HepG2 (cell line): ENCODE data around the gene CCL17. TPM values are rescaled to one million over a fixed set of nuclear protein-coding genes. Genes with fewer than 3 reads are reported as not detected.

Source experiments
- ATAC-seq: fragments of 200-7000 bp; cut with Tn5 transposase; 3 replicates; pipeline ENCODE4 v1.9.1; 2020; ENCODE audit warnings: mild to moderate bottlenecking, moderate library complexity
- BruUV-seq: library from RNA; stranded (reverse); fragments of 400-500 nt; replicated peaks from 2 replicates; lab custom pipeline; 2021; lab: Mats Ljungman, UMichigan
- CTCF ChIA-PET: fragments of 300-600 bp; formaldehyde crosslinking; extraction: SDS; loops from one replicate; lab custom pipeline; 2021; ENCODE audit warnings: low total read pairs, inconsistent platforms, low intra/inter-chr PET ratio; lab: Yijun Ruan, JAX
- POLR2A ChIA-PET: fragments of 350-600 bp; sonication (Branson Sonifier 250); formaldehyde crosslinking; loops from one replicate; lab custom pipeline; 2020; ENCODE audit warnings: antibody characterized with exemption, inconsistent platforms; lab: Yijun Ruan, JAX
- DNase-seq: peaks from one replicate; pipeline ENCODE4 v3.0.0-alpha.2; 2015; ENCODE audit warnings: low spot score
- FAIRE-seq: peaks from 3 replicates; lab custom pipeline; 2011; peaks lifted over from hg19 to GRCh38; lab: Jason Lieb, UNC
- H2AFZ ChIP-seq: one replicate; pipeline ENCODE4 v1.6.1; 2011; ENCODE audit warnings: low read length, inconsistent platforms
- H3K27ac ChIP-seq: fragments of 300-600 bp; 3 replicates; pipeline ENCODE4 v1.8.0; 2011; ENCODE audit warnings: mixed run types, mild to moderate bottlenecking, mixed read lengths, low read length, inconsistent platforms; ENCODE audit not compliant: insufficient read depth; ENCODE audit errors: extremely low read length
- H3K27me3 ChIP-seq, 2 experiments: fragments of 200-600 bp in 1 of 2; 2 replicates in 1 of 2; 3 replicates in 1 of 2; pipeline versions ENCODE4 v1.6.0 to v1.8.0; 2011; ENCODE audit warnings: low read length in 2 of 2, mild to moderate bottlenecking in 2 of 2, moderate library complexity in 2 of 2, inconsistent platforms in 1 of 2; ENCODE audit not compliant: insufficient read depth in 2 of 2, control insufficient read depth in 1 of 2
- H3K36me3 ChIP-seq, 2 experiments: fragments of 200-600 bp in 1 of 2; replicated peaks in 1 of 2; 2 replicates in 1 of 2; 3 replicates in 1 of 2; pipeline versions ENCODE4 v1.5.1 to v1.8.0; 2011; ENCODE audit warnings: low read length in 2 of 2, inconsistent platforms in 1 of 2; ENCODE audit not compliant: insufficient read depth in 2 of 2, control insufficient read depth in 1 of 2
- H3K4me1 ChIP-seq: 2 replicates; pipeline ENCODE4 v1.5.1; 2012; ENCODE audit warnings: low read length, inconsistent platforms; ENCODE audit not compliant: insufficient read depth
- H3K4me2 ChIP-seq: 2 replicates; pipeline ENCODE4 v1.6.0; 2011; ENCODE audit warnings: low read depth, low read length, inconsistent platforms
- H3K4me3 ChIP-seq, 3 experiments: fragments of 200-600 bp in 1 of 3; sonication (generic), shearing (Covaris generic) in 1 of 3; replicated peaks in 1 of 3; 2 replicates each; pipeline ENCODE4 v1.5.1; 2011 to 2016; ENCODE audit warnings: low read length in 3 of 3, inconsistent platforms in 2 of 3, low read depth in 2 of 3, mild to moderate bottlenecking in 2 of 3, control low read depth in 1 of 3, mixed read lengths in 1 of 3; ENCODE audit not compliant: insufficient read depth in 1 of 3
- H3K79me2 ChIP-seq: one replicate; pipeline ENCODE4 v1.6.1; 2011; ENCODE audit warnings: low read length, inconsistent platforms; ENCODE audit not compliant: insufficient read depth
- H3K9ac ChIP-seq: 2 replicates; pipeline ENCODE4 v1.6.0; 2011; ENCODE audit warnings: mild to moderate bottlenecking, low read depth, low read length, inconsistent platforms; ENCODE audit not compliant: insufficient read depth
- H3K9me3 ChIP-seq: 2 replicates; pipeline ENCODE4 v1.5.1; 2012; ENCODE audit warnings: mild to moderate bottlenecking, low read length
- H4K20me1 ChIP-seq: 2 replicates; pipeline ENCODE4 v1.6.0; 2011; ENCODE audit warnings: inconsistent platforms, mild to moderate bottlenecking, low read length, moderate library complexity; ENCODE audit not compliant: insufficient read depth
- CC2D1A ChIP-seq: sonication (generic); formaldehyde crosslinking; IDR thresholded peaks from 2 replicates; pipeline ENCODE4 v1.8.1; 2023; ENCODE audit warnings: mild to moderate bottlenecking, missing genetic modification reagents
- HDAC1 ChIP-seq: sonication (generic); formaldehyde crosslinking; IDR thresholded peaks from 2 replicates; pipeline ENCODE4 v1.5.1; 2020; ENCODE audit warnings: mild to moderate bottlenecking, missing genetic modification reagents
- KAT2B ChIP-seq: fragments of 150-350 bp; IDR thresholded peaks from 2 replicates; pipeline ENCODE4 v1.6.1; 2014; ENCODE audit warnings: low read depth, low read length, borderline replicate concordance
- MAFG ChIP-seq: sonication (generic); formaldehyde crosslinking; IDR thresholded peaks from 2 replicates; pipeline ENCODE4 v1.5.1; 2020; ENCODE audit warnings: mild to moderate bottlenecking, missing genetic modification reagents
- MNT ChIP-seq: fragments of 450-650 bp; IDR thresholded peaks from 2 replicates; pipeline ENCODE4 v1.6.1; 2016
- ONECUT2 ChIP-seq: sonication (generic); formaldehyde crosslinking; IDR thresholded peaks from 2 replicates; pipeline ENCODE4 v1.4.0; 2020; ENCODE audit warnings: missing genetic modification reagents
- THYN1 ChIP-seq: sonication (generic); formaldehyde crosslinking; IDR thresholded peaks from 2 replicates; pipeline ENCODE4 v1.8.1; 2023; ENCODE audit warnings: low read depth, mild to moderate bottlenecking, moderate library complexity, missing genetic modification reagents, borderline replicate concordance
- UBTF ChIP-seq: sonication (generic); formaldehyde crosslinking; IDR thresholded peaks from 2 replicates; pipeline ENCODE4 v1.4.0; 2020; ENCODE audit warnings: mild to moderate bottlenecking, missing genetic modification reagents
- ZMAT3 ChIP-seq: sonication (generic); formaldehyde crosslinking; conservative IDR thresholded peaks from 2 replicates; pipeline ENCODE4 v1.7.0; 2021; ENCODE audit warnings: missing genetic modification reagents
- ZMYM4 ChIP-seq: sonication (generic); formaldehyde crosslinking; IDR thresholded peaks from 2 replicates; pipeline ENCODE4 v1.8.1; 2023; ENCODE audit warnings: mild to moderate bottlenecking, missing genetic modification reagents
- ZNF276 ChIP-seq: sonication (generic); formaldehyde crosslinking; IDR thresholded peaks from 2 replicates; pipeline ENCODE4 v1.4.0; 2020; ENCODE audit warnings: mild to moderate bottlenecking, low read depth, missing genetic modification reagents
- ZNF383 ChIP-seq: sonication (generic); formaldehyde crosslinking; IDR thresholded peaks from 2 replicates; pipeline ENCODE4 v1.4.0; 2020; ENCODE audit warnings: missing genetic modification reagents, mild to moderate bottlenecking, borderline replicate concordance
- WGBS: methylation state at CpG from one replicate; pipeline ENCODE4 v1.1.6; 2017; ENCODE audit warnings: low lambda C conversion rate; 5-methylcytosine and 5-hydroxymethylcytosine counted together
- in situ Hi-C: cut with HindIII; loops from 2 replicates; pipeline ENCODE4 v1.10.0; 2017; ENCODE audit warnings: low pct_unique_long_range_greater_than_20kb; ENCODE audit not compliant: extremely low pct_ligation_motif_present
- intact Hi-C: fragments of 100-400 bp; cut with micrococcal nuclease; formaldehyde crosslinking; loops from one replicate; pipeline ENCODE4 v1.10.0; 2022; ENCODE audit not compliant: unreplicated experiment
- polyA plus RNA-seq, 8 experiments: library from polyadenylated mRNA; depleted of rRNA in 3 of 8; stranded (reverse) in 7 of 8; unstranded in 1 of 8; fragments of >200 nt; fragmentation: Illumina TruSeq in 4 of 8; extraction: Trizol in 4 of 8; gene quantifications; 2 replicates each; pipeline versions ENCODE4 v1.2.1 to v1.2.3, GENCODE V29; 2011 to 2016; ENCODE audit warnings: low read depth in 4 of 8, missing spikeins in 1 of 8, mixed read lengths in 1 of 8; ENCODE audit not compliant: insufficient read depth in 1 of 8
- total RNA-seq, 5 experiments: library from RNA; depleted of rRNA; stranded (reverse); fragments of >200 nt; fragmentation: Illumina TruSeq; extraction: Trizol; gene quantifications; 2 replicates each; pipeline ENCODE4 v1.2.3, GENCODE V29; 2016; ENCODE audit warnings: low read depth in 1 of 5

Gene CCL17
- total and polyA plus RNA-seq, 2 of the 13 experiments (the other 11 are each of a cell fraction or from before 2014, with no cell fraction given): not detected

- Histone ChIP-seq H3K9me3 (no peaks in the 10 kb centered on the region), H3K36me3 (no peaks in the 10 kb centered on the region), H3K9ac (no peak overlapping the region), H3K27ac (no peak overlapping the region), H3K79me2 (no peaks in the 10 kb centered on the region), H3K27me3 (peaks cover 2 to 32% of the 10 kb centered on the region in 2 experiments; a peak in 3 of 5 replicates)
- no TSS peak for BruUV-seq
- intact Hi-C loops: no loop called here
- no peak for FAIRE-seq
- TF ChIP-seq HDAC1 (CRISPR knock-in tag) (no peak), KAT2B (peak; percentile 46; the same call in 1 of the 2 replicates), ZNF383 (CRISPR knock-in tag) (no peak), ONECUT2 (peak; percentile 74), THYN1 (CRISPR knock-in tag) (no peak), ZMYM4 (no peak)
- TF ChIP-seq, all 625 proteins: peak for 2
- ChIA-PET POLR2A (interaction anchor here (1.0 to 2.9 kb wide), 2 partner anchors 8 to 10 kb away, joined by 3 to 30 read pairs; partner anchors contain the start of gene CX3CL1), CTCF (no interaction called here)
- H4K20me1 ChIP-seq: no peaks in the 10 kb centered on the region
- H3K4me1 ChIP-seq: peaks cover 31% of the 10 kb centered on the region
- H3K4me2 ChIP-seq: no peak overlapping the region
- WGBS: 78% methylated on average over 3 of the region's 3 CpGs
- DNase-seq (no peak), ATAC-seq (peak; percentile 28; the same call in 1 of the 3 replicates)
- no peak overlapping the region for H3K4me3 ChIP-seq
- in situ Hi-C loops: no loop called here
- no peak overlapping the region for H2AFZ ChIP-seq
These were observed 40.4 kb upstream of the CCL17 start for GRCh38 chr16:57364143-57364542.

GRCh38 chr16:57366544-57367040 lies 38.0 kb upstream of the CCL17 start:
- in situ Hi-C loops: no loop called here
- Histone ChIP-seq H3K9me3 (no peaks in the 10 kb centered on the region), H3K79me2 (no peaks in the 10 kb centered on the region), H3K36me3 (no peaks in the 10 kb centered on the region), H3K4me2 (no peak overlapping the region; the same call in 1 of the 2 replicates), H3K27me3 (peaks cover 2 to 30% of the 10 kb centered on the region in 2 experiments; a peak in 3 of 5 replicates), H3K9ac (no peak overlapping the region), H3K4me1 (peaks cover 42% of the 10 kb centered on the region), H3K27ac (no peak overlapping the region), H4K20me1 (no peaks in the 10 kb centered on the region), H2AFZ (no peak overlapping the region), H3K4me3 (no peak overlapping the region)
- intact Hi-C loops: no loop called here
- BruUV-seq: no TSS peak
- WGBS: 21% methylated on average over 6 of the region's 6 CpGs
- no peak for FAIRE-seq
- CTCF ChIA-PET: no interaction called here
- DNase-seq: no peak
- POLR2A ChIA-PET: no interaction called here
- peak; percentile 21 for ATAC-seq
- TF ChIP-seq CC2D1A (CRISPR knock-in tag) (no peak), ZMAT3 (CRISPR knock-in tag) (no peak), MNT (peak; percentile 14; the same call in 1 of the 2 replicates), MAFG (0 out of 2 replicates have a peak, but pooled peaks have one; percentile 7), UBTF (CRISPR knock-in tag) (0 out of 2 replicates have a peak, but pooled peaks have one; percentile 5), ZNF276 (CRISPR knock-in tag) (no peak)
